CD14-positive monocyte (primary cell): ENCODE measurements around the gene KCNQ1. TPM values are rescaled to one million over a fixed set of nuclear protein-coding genes. Genes with fewer than 3 reads are reported as not detected.

ENCODE experiments used
- DNase-seq, 3 donors: peaks; one replicate each; pipeline ENCODE4 v3.0.0-alpha.2; 2011 to 2022
- H2AFZ ChIP-seq: 2 replicates; pipeline ENCODE4 v1.6.0; 2012; ENCODE audit warnings: mild to moderate bottlenecking, low read depth, low read length, inconsistent platforms; ENCODE audit not compliant: insufficient read depth, poor library complexity, severe bottlenecking
- H3K27ac ChIP-seq, 2 donors: 1 replicate in 1 of 2; 2 replicates in 1 of 2; pipeline ENCODE4 v1.5.1; 2012 to 2013; ENCODE audit warnings: low read length in 2 of 2, control low read depth in 1 of 2, inconsistent platforms in 1 of 2, low read depth in 1 of 2, mild to moderate bottlenecking in 1 of 2
- H3K27me3 ChIP-seq, 2 donors: one replicate each; pipeline versions ENCODE4 v1.6.0 to v1.6.1; 2011 to 2013; ENCODE audit warnings: low read length in 2 of 2; ENCODE audit not compliant: control insufficient read depth in 2 of 2, insufficient read depth in 2 of 2
- H3K36me3 ChIP-seq, 2 donors: replicated peaks in 1 of 2; 1 replicate in 1 of 2; 2 replicates in 1 of 2; pipeline versions ENCODE4 v1.5.1 to v1.6.1; 2012 to 2013; ENCODE audit warnings: low read length in 2 of 2, control low read depth in 1 of 2, inconsistent platforms in 1 of 2, mild to moderate bottlenecking in 1 of 2; ENCODE audit not compliant: insufficient read depth in 2 of 2, control insufficient read depth in 1 of 2
- H3K4me1 ChIP-seq, 2 donors: 1 replicate in 1 of 2; 2 replicates in 1 of 2; pipeline versions ENCODE4 v1.5.1 to v1.6.1; 2012 to 2013; ENCODE audit warnings: low read length in 2 of 2, control low read depth in 1 of 2, inconsistent platforms in 1 of 2, mild to moderate bottlenecking in 1 of 2, moderate library complexity in 1 of 2; ENCODE audit not compliant: insufficient read depth in 2 of 2, control insufficient read depth in 1 of 2
- H3K4me2 ChIP-seq: replicated peaks from 2 replicates; pipeline ENCODE3; 2012; ENCODE audit warnings: low read length, moderate library complexity, mild to moderate bottlenecking; ENCODE audit not compliant: poor library complexity, severe bottlenecking; ENCODE audit errors: extremely low read depth
- H3K4me3 ChIP-seq, 3 experiments: fragments of 200-600 bp in 1 of 3; sonication (generic) in 1 of 3; replicated peaks in 1 of 3; 1 replicate in 2 of 3; 2 replicates in 1 of 3; pipeline ENCODE4 v1.5.1; 2011 to 2013; ENCODE audit warnings: low read length in 3 of 3, mild to moderate bottlenecking in 3 of 3, control low read depth in 2 of 3, low read depth in 2 of 3, inconsistent platforms in 1 of 3, moderate library complexity in 1 of 3
- H3K79me2 ChIP-seq: 2 replicates; pipeline ENCODE4 v1.6.0; 2012; ENCODE audit warnings: mild to moderate bottlenecking, control low read depth, inconsistent platforms, low read length, moderate library complexity; ENCODE audit not compliant: insufficient read depth
- H3K9ac ChIP-seq: 2 replicates; pipeline ENCODE4 v1.6.0; 2017; ENCODE audit warnings: low read length, mild to moderate bottlenecking; ENCODE audit not compliant: insufficient read depth, poor library complexity, severe bottlenecking
- H3K9me3 ChIP-seq, 2 donors: replicated peaks in 1 of 2; 1 replicate in 1 of 2; 2 replicates in 1 of 2; pipeline versions ENCODE4 v1.5.1 to v1.6.1; 2012 to 2013; ENCODE audit warnings: low read length in 2 of 2, control low read depth in 1 of 2; ENCODE audit not compliant: control insufficient read depth in 1 of 2, insufficient read depth in 1 of 2
- H4K20me1 ChIP-seq: 2 replicates; pipeline ENCODE4 v1.6.0; 2012; ENCODE audit warnings: mild to moderate bottlenecking, low read length, control low read depth, moderate library complexity; ENCODE audit not compliant: insufficient read depth
- H3K27ac Mint-ChIP-seq, 7 donors: one replicate each; pipeline ENCODE4 v1.8.0; 2020; ENCODE audit warnings: mild to moderate bottlenecking in 7 of 7, mixed read lengths in 7 of 7, moderate library complexity in 6 of 7, inconsistent platforms in 2 of 7
- H3K27me3 Mint-ChIP-seq, 3 donors: one replicate each; pipeline ENCODE4 v1.8.0; 2021 to 2022; ENCODE audit warnings: low read depth in 3 of 3, mild to moderate bottlenecking in 3 of 3, mixed read lengths in 3 of 3, moderate library complexity in 3 of 3, inconsistent platforms in 1 of 3
- H3K36me3 Mint-ChIP-seq, 2 donors: one replicate each; pipeline ENCODE4 v1.8.0; 2020; ENCODE audit warnings: mixed read lengths in 2 of 2, inconsistent platforms in 1 of 2, mild to moderate bottlenecking in 1 of 2
- H3K4me1 Mint-ChIP-seq: one replicate; pipeline ENCODE4 v1.8.0; 2020; ENCODE audit warnings: mild to moderate bottlenecking, mixed read lengths
- H3K4me3 Mint-ChIP-seq, 2 donors: one replicate each; pipeline ENCODE4 v1.8.0; 2020; ENCODE audit warnings: mild to moderate bottlenecking in 2 of 2, mixed read lengths in 2 of 2, moderate library complexity in 1 of 2
- H3K9me3 Mint-ChIP-seq, 7 donors: one replicate each; pipeline ENCODE4 v1.8.0; 2020 to 2022; ENCODE audit warnings: mixed read lengths in 7 of 7, mild to moderate bottlenecking in 6 of 7, moderate library complexity in 6 of 7, inconsistent platforms in 2 of 7
- WGBS: methylation state at CpG from one replicate; pipeline ENCODE4 v1.1.5; 2013; ENCODE audit warnings: missing lambda C conversion rate; ENCODE audit not compliant: insufficient coverage; 5-methylcytosine and 5-hydroxymethylcytosine counted together
- intact Hi-C, 2 donors: fragments of 100-400 bp; cut with micrococcal nuclease; formaldehyde crosslinking; loops; one replicate each; pipeline versions ENCODE4 v1.15.0 to v1.15.1; 2023
- polyA plus RNA-seq, 3 donors: library from polyadenylated mRNA; depleted of rRNA in 1 of 3; unstranded in 2 of 3; stranded (reverse) in 1 of 3; fragments of 300-500 nt in 2 of 3; fragments of >200 nt in 1 of 3; fragmentation: Illumina TruSeq in 2 of 3; gene quantifications; 1 replicate in 2 of 3; 2 replicates in 1 of 3; pipeline ENCODE4 v1.2.3, GENCODE V29; 2012 to 2021
- TF ChIP-seq, protein P1 (sequence below): fragments of 200-600 bp; IDR thresholded peaks from one replicate; pipeline ENCODE4 v1.8.0; 2022; ENCODE audit warnings: antibody characterized with exemption, mild to moderate bottlenecking

KCNQ1 gene
- polyA plus RNA-seq, 3 donors, result 14.9 to 31.8 (median 21.6) TPM

DNA sequence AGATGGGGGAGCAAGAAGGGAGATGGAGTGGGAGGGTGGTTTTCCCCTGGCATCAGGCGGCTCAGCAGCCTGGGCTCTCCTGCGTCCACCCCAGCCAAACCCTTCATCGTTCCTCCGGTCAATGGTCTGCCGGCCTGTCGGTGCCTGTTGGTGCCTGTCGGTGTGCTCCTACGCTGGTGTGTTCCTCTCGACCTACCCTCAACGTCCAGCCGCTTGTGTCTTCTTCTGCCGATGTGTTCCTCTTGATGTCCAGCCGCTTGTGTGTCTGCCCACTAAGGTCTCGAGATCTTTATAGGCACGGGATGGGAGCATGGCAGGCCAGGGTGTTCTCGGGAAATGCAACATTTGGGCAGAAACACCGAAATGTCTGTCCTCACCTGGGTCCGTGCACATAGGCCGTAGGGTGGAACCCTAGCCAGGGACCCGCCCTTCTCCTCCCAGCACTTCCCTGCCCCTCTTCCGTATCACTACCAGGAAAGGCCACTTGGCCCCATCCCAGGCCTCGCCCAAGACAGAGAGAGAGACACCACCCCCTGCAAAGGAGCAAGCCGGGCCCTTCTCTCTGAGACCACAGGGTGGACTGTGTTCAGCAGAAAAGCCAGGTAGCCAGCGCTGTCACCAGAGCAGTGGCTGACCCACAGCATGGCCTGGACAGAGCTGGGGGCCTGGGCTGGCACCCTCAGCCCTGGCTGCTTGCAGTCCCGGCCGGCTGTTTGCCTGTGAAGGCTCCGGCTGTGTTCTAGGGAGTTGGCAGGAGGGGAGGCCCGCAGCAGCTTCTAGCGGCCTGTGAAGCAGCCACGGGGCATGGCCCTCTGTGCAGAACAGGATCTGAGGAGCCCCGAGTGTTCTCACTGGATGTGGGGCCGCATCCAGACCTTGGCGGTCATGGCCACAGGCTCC lies 316.6 kb downstream of the KCNQ1 start:
- peaks cover 0 to 2% of the 10 kb centered on the region in 2 donors for H3K9me3 ChIP-seq
- TF ChIP-seq, protein P1, sequence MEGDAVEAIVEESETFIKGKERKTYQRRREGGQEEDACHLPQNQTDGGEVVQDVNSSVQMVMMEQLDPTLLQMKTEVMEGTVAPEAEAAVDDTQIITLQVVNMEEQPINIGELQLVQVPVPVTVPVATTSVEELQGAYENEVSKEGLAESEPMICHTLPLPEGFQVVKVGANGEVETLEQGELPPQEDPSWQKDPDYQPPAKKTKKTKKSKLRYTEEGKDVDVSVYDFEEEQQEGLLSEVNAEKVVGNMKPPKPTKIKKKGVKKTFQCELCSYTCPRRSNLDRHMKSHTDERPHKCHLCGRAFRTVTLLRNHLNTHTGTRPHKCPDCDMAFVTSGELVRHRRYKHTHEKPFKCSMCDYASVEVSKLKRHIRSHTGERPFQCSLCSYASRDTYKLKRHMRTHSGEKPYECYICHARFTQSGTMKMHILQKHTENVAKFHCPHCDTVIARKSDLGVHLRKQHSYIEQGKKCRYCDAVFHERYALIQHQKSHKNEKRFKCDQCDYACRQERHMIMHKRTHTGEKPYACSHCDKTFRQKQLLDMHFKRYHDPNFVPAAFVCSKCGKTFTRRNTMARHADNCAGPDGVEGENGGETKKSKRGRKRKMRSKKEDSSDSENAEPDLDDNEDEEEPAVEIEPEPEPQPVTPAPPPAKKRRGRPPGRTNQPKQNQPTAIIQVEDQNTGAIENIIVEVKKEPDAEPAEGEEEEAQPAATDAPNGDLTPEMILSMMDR, result no peak
- H3K9ac ChIP-seq, result no peak overlapping the region
- peaks cover 6% of the 10 kb centered on the region for H3K4me1 Mint-ChIP-seq
- no peak overlapping the region for H3K4me2 ChIP-seq
- H3K27me3 Mint-ChIP-seq, result peaks cover 1 to 3% (median 2%) of the 10 kb centered on the region in 3 donors
- H3K79me2 ChIP-seq, result no peaks in the 10 kb centered on the region
- DNase-seq, result no peak
- H3K4me1 ChIP-seq, result no peaks in the 10 kb centered on the region
- H4K20me1 ChIP-seq, result peaks cover 35% of the 10 kb centered on the region
- H3K27me3 ChIP-seq, result no peaks in the 10 kb centered on the region
- no peak overlapping the region for H3K27ac ChIP-seq
- peaks cover 8 to 17% of the 10 kb centered on the region in 2 donors for H3K36me3 Mint-ChIP-seq
- H3K27ac Mint-ChIP-seq, result peak overlapping the region in 2 of 7 donors; percentile 6 to 32
- H3K4me3 Mint-ChIP-seq, result no peak overlapping the region
- H3K9me3 Mint-ChIP-seq, result peaks cover 7 to 13% (median 10%) of the 10 kb centered on the region in 7 donors
- H3K36me3 ChIP-seq, result no peaks in the 10 kb centered on the region
- 98% methylated on average over 30 of the region's 33 CpGs for WGBS
- no peak overlapping the region for H3K4me3 ChIP-seq
- intact Hi-C loops, result no loop called here
- H2AFZ ChIP-seq, result no peak overlapping the region

DNA sequence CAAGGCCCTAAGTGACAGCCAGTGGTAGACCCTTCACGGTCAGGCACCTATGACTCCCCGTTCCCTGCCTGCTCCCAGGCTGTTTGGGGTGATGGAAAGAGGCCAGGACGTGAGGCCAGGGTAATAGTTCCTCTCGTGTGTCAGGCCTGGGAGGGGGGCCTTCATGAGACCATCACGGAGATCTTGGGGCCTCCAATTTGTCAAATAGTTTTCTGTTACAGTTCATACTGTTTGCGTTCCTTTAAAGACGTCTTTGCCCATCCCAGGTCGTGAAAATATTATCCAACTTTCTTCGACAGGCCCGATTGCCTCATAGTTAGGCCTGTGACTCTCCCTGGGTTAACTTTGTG lies 317.2 kb downstream of the KCNQ1 start:
- no peak overlapping the region for H3K27ac Mint-ChIP-seq
- H3K27me3 Mint-ChIP-seq, result peaks cover 1 to 3% (median 2%) of the 10 kb centered on the region in 3 donors
- H3K9ac ChIP-seq, result no peak overlapping the region
- H3K36me3 ChIP-seq, result no peaks in the 10 kb centered on the region
- DNase-seq, result no peak
- peaks cover 6% of the 10 kb centered on the region for H3K4me1 Mint-ChIP-seq
- no peak overlapping the region for H3K4me2 ChIP-seq
- H3K27me3 ChIP-seq, result no peaks in the 10 kb centered on the region
- no peak overlapping the region for H3K4me3 Mint-ChIP-seq
- no peak overlapping the region for H3K27ac ChIP-seq
- no peaks in the 10 kb centered on the region for H3K4me1 ChIP-seq
- H4K20me1 ChIP-seq, result peaks cover 39% of the 10 kb centered on the region
- H2AFZ ChIP-seq, result no peak overlapping the region
- TF ChIP-seq, protein P1, result no peak
- intact Hi-C loops, result no loop called here
- H3K79me2 ChIP-seq, result no peaks in the 10 kb centered on the region
- no peak overlapping the region for H3K4me3 ChIP-seq
- H3K9me3 Mint-ChIP-seq, result peaks cover 4 to 8% (median 6%) of the 10 kb centered on the region in 7 donors
- WGBS, result 93% methylated on average over 9 of the region's 10 CpGs
- H3K9me3 ChIP-seq, result no peaks in the 10 kb centered on the region
- peaks cover 8 to 17% of the 10 kb centered on the region in 2 donors for H3K36me3 Mint-ChIP-seq
